GM18499 (cell line): ENCODE data around the gene SLC25A10.

Source experiments
- ATAC-seq: cut with Tn5 transposase; IDR thresholded peaks from one replicate; pipeline ENCODE4 v1.9.1; 2021; ENCODE audit warnings: moderate number of reproducible peaks; ENCODE audit not compliant: insufficient read depth, unreplicated experiment

The SLC25A10 gene

GRCh38 chr17:81705518-81706231 lies 6.4 kb upstream of the SLC25A10 start:
- no peak for ATAC-seq

- ATAC-seq, result no peak
Observed at GRCh38 chr17:81706232-81706611, 5.9 kb upstream of the SLC25A10 start.

DNA sequence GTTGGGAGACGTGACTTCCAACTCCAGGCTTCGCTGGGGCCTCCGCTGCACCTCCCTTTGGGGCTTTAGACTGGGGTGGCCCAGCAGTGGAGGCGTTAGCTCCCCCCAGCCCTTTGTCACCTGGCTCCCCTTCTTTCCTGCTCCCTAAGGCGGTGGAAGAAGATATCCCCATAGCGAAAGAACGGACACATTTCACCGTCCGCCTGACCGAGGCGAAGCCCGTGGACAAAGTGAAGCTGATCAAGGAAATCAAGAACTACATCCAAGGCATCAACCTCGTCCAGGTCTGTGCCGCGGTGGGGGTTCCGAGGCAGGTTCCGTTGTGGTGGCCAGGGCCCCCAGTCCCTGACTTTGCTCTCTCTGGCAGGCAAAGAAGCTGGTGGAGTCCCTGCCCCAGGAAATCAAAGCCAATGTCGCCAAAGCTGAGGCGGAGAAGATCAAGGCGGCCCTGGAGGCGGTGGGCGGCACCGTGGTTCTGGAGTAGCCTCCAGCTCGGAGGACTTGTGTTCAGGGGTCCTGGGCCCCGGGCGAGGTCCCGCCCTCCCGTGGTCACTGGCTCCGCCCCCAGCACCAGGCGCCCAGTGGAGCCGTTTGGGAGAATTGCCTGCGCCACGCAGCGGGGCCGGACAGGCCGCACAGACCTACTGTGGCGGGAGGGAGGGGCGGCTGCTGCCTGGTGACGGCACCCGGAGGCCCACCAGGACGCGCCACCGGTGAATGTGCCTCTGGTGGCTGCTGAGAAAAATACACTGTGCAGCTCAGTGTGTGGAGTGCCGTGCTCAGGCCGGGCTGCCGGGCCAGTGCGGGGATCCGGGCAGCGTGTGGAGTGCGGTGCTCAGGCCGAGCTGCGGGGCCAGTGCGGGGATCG lies 5.1 kb upstream of the SLC25A10 start:
- ATAC-seq, result no peak

GRCh38 chr17:81707725-81708646 lies 4.1 kb upstream of the SLC25A10 start:
- ATAC-seq, result no peak

- no peak for ATAC-seq
Observed at GRCh38 chr17:81708739-81709185, 3.3 kb upstream of the SLC25A10 start.

DNA sequence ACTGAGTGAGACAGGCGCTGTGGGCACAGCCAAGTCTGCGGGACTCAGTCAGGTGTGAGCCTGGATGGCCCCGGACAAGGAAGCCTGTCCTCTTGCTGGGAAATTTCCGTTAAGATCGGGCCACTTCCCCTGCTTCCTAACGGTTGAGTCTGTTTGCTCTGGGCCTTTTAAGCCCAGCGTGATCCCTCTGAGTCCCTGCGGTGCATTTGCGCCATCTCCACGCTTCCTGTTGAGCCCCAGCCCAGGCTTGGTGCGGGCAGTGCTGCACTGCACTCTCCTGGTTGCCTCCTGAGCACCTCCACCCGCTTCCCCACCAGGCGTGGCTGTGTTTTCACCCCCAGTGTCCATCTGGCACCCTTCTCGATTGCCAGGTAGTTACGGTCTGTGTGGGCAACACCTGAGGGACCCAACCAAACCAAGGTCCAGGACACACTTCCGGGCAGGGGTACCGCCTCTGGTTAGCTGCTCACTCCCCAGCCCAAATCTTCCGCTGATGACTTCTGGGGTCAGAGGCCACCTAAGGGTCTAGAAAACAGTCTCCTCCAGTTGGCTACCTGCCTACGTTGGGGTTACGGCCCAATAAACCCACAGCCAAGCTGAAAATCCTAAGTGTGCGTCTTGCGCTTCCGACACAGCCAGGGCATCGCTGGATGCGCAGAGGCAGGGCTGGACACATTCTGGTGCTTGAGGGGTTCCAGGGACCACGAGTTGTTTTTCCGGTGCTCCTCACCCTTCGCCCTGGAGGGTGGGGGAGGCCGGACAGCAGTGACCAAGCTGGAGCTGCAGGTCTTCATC lies 1.4 kb upstream of the SLC25A10 start:
- ATAC-seq, result no peak

GRCh38 chr17:81712468-81713003 lies 452 bp downstream of the SLC25A10 start:
- ATAC-seq, result no peak

- ATAC-seq, result no peak
Observed at GRCh38 chr17:81713004-81713555, 996 bp downstream of the SLC25A10 start.

DNA sequence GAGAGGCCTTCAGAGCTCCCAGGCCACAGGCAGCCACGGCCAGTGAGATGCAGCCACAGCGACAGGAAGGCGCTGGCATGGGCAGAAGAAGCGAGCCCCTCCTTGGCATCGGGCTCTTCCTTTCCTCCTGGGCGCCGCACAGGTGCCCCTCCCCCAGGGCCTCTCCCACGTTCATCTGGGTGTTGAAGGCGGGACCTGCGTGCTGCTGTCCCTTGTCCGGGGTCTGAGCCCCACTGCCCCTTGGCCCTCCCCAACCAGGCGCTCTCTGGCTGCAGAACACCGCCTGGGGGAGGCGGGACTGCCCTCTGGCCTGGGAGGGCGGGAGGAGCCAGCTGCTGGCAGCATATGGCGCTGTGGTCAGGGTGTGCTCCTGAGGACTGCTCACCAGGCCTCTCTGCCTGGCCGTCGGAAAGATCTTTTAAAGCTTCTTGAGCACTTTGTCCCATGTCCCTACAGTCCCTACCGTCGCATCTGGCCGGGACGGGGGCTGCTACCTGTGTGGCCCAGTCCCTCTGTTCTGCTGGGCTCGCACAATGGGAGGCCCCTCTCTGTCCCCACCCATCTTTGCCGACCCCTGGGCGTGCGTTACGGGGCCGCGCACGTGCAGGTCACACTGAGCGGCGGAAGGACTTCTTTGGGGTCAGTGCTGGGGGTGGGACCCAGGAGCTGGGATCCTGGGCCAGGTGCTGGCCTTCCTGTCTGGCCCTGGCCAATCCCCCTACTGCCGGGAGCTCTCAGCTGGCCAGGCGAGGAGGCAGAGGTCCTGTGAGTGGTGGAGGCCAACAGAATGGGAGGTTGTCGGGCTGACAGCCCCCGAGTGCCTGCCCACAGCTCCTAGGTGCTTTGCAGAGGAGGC lies 1.7 kb downstream of the SLC25A10 start:
- ATAC-seq, result no peak

- no peak for ATAC-seq
Observed at GRCh38 chr17:81714412-81715106, 2.5 kb downstream of the SLC25A10 start.

GRCh38 chr17:81715107-81715871 lies 3.2 kb downstream of the SLC25A10 start:
- ATAC-seq, result no peak

DNA sequence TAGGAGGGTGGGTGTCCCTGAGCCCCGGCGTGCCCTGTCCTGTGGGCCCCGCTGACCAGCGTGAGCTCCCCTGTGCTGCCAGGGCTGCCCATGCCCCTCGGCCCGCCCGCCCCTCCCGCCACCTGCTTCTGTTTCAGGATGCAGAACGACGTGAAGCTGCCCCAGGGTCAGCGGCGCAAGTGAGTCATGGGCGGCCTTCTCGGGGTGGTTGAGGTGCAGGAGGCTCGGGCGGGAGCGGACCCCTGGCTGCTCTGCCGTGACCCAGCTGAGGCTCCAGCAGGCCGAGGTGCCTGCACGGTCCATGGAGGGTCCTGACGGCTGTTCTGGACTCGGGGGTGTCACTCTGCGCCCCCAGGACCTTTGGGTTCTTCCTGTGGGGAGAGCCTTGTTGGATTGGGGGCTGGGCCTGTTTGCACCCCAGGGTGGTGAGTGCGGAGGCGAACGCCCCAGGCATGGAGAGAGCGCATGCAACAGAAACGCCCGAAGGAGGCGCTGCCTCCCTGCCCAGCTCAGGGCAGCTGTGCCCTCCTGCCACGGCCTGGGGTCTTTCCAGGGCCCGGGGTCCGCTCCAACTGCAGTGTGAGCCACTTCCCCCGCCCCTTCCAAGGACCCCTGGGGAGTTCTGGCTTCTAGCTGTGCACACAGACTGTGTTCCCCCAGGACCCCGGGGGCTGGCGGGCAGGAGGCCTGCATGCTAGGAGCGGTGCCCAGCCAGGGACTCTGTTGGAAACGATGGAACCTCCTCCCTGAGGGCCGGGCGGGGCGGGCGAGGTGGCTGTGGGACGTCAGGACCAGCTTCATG lies 4.0 kb downstream of the SLC25A10 start:
- ATAC-seq, result no peak

DNA sequence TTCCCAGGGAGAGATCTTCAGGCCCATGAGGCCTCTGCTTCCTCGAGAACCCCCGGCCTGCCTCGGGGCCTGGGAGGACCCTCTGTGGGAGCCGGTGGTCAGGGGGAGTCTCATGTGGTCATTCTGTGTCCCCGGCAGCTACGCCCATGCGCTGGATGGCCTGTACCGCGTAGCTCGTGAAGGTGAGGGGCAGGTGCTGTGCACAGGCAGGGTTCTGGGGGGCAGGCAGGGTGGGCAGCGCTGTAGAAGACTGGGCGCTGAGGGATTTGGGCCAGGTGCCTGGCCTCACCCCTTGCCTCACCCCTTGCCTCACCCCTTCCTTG lies 4.6 kb downstream of the SLC25A10 start:
- no peak for ATAC-seq

- no peak for ATAC-seq
Observed at GRCh38 chr17:81717049-81717765, 5.1 kb downstream of the SLC25A10 start.

DNA sequence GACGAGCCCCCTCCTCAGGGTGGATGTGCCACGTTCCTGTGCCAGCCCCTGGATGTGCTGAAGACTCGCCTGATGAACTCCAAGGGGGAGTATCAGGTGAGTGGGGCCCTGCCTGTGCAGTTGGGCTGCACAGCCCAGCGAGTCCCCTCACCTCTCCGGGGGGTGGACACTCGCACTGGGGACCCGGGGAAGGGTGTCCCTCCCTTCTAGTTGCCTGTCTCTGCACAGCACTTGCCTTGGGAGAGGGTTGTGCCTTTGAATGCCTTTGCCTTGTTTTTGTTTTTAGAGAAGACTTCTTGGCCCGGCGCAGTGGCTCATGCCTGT lies 5.6 kb downstream of the SLC25A10 start:
- no peak for ATAC-seq
